ENCODE results near the gene GJB3. TPM values are rescaled to one million over a fixed set of nuclear protein-coding genes. Genes with fewer than 3 reads are reported as not detected.

GJB3 gene
- total and polyA plus RNA-seq, 2 donors: 2.1 to 2.2 TPM

- no peak for DNase-seq (ENCODE audit: extremely low spot score)
- no peak overlapping the region for H3K27ac ChIP-seq (ENCODE audit: low read depth)
- WGBS: 84% methylated on average over 6 of the region's 6 CpGs
Observed at GRCh38 chr1:34831721-34832246, 50.8 kb downstream of the GJB3 start.

GRCh38 chr1:34833711-34834110 lies 52.7 kb downstream of the GJB3 start:
- H3K4me3 ChIP-seq (ENCODE audit: low read depth, low read length): no peak overlapping the region
- no peaks in the 10 kb centered on the region for H3K36me3 ChIP-seq (ENCODE audit: insufficient read depth)
- no peaks in the 10 kb centered on the region for H3K4me1 ChIP-seq (ENCODE audit: insufficient read depth)
- 88% methylated on average over 1 of the region's 1 CpG for WGBS
- DNase-seq (ENCODE audit: extremely low spot score): no peak
- H3K27ac ChIP-seq (ENCODE audit: low read depth): no peak overlapping the region

More at GRCh38 chr1:34831721-34832246, 50.8 kb downstream of the GJB3 start:
- Histone ChIP-seq H3K4me3 (ENCODE audit: low read depth, low read length) (no peak overlapping the region), H3K36me3 (ENCODE audit: insufficient read depth) (no peaks in the 10 kb centered on the region), H3K4me1 (ENCODE audit: insufficient read depth) (no peaks in the 10 kb centered on the region)

Other genes with a start within 250 kb of the GJB3 start
- gene GJB5, start 26.2 kb upstream of the GJB3 start, total RNA-seq: 2.7 TPM
- 3.5 TPM for gene GJB5, start 26.2 kb upstream of the GJB3 start, polyA plus RNA-seq
- gene GJB4, start 21.5 kb upstream of the GJB3 start, total RNA-seq: 0.69 TPM
- gene GJB4, start 21.5 kb upstream of the GJB3 start, polyA plus RNA-seq: 0.99 TPM
- gene GJA4, start 11.8 kb downstream of the GJB3 start, total RNA-seq: 15.6 TPM
- gene GJA4, start 11.8 kb downstream of the GJB3 start, polyA plus RNA-seq: 33.6 TPM
- gene SMIM12, start 78.5 kb downstream of the GJB3 start, total RNA-seq: 9.7 TPM
- 47.8 TPM for gene SMIM12, start 78.5 kb downstream of the GJB3 start, polyA plus RNA-seq
- gene DLGAP3, start 148.4 kb downstream of the GJB3 start, total RNA-seq: not detected
- gene DLGAP3, start 148.4 kb downstream of the GJB3 start, polyA plus RNA-seq: 0.29 TPM
- gene TMEM35B, start 204.1 kb downstream of the GJB3 start, total RNA-seq: 31.6 TPM
- 83.9 TPM for gene TMEM35B, start 204.1 kb downstream of the GJB3 start, polyA plus RNA-seq